HG03175 (cell line): ENCODE results near the gene LZTS3.
"Not testable (repeated sequence)": the region's sequence is repeated elsewhere in the genome, so short reads cannot be mapped to it uniquely, and the experiment has no call there.

ENCODE experiments used
- ATAC-seq: cut with Tn5 transposase; IDR thresholded peaks from one replicate; pipeline ENCODE4 v1.9.1; 2021; ENCODE audit warnings: mild to moderate bottlenecking, moderate library complexity; ENCODE audit not compliant: unreplicated experiment

LZTS3 gene

GRCh38 chr20:3172933-3173609, at the start of gene LZTS3:
Gene LZTS3 (minus strand): TSS chr20:3173549. CDS start chr20:3167163, 6,386 bp downstream.
- ATAC-seq = peak; percentile 59

GRCh38 chr20:3221398-3222226, 48.3 kb upstream of the LZTS3 start:
- ATAC-seq = no peak

- peak; percentile 62 for ATAC-seq
These were observed 45.1 kb upstream of the LZTS3 start for GRCh38 chr20:3218307-3218988.

- not testable (repeated sequence) for ATAC-seq
These were observed 42.1 kb upstream of the LZTS3 start for GRCh38 chr20:3215359-3215917.

- ATAC-seq = no peak
These were observed 39.9 kb upstream of the LZTS3 start for GRCh38 chr20:3213226-3213625.

GRCh38 chr20:3210346-3210745, 37.0 kb upstream of the LZTS3 start:
- no peak for ATAC-seq

- peak; percentile 31 for ATAC-seq
These were observed 36.6 kb upstream of the LZTS3 start for GRCh38 chr20:3209946-3210317.

- peak; percentile 42 for ATAC-seq
These were observed 36.1 kb upstream of the LZTS3 start, which contains the start of gene ITPA for GRCh38 chr20:3209257-3209945. Gene ITPA (plus strand): TSS chr20:3209498. CDS start chr20:3209552, 54 bp downstream.

- ATAC-seq = peak; percentile 6
These were observed 35.5 kb upstream of the LZTS3 start for GRCh38 chr20:3208786-3209256.

GRCh38 chr20:3204124-3204794, 30.9 kb upstream of the LZTS3 start, which contains the start of gene DDRGK1:
Gene DDRGK1 (minus strand): TSS chr20:3204682. CDS start chr20:3204627, 55 bp downstream.
- ATAC-seq = peak; percentile 79

- ATAC-seq = peak; percentile 27
These were observed 30.2 kb upstream of the LZTS3 start for GRCh38 chr20:3203315-3204123.

- ATAC-seq = no peak
These were observed 29.6 kb upstream of the LZTS3 start for GRCh38 chr20:3202965-3203314.

- no peak for ATAC-seq
These were observed 26.8 kb upstream of the LZTS3 start for GRCh38 chr20:3199976-3200755.

- ATAC-seq = no peak
These were observed 25.9 kb upstream of the LZTS3 start for GRCh38 chr20:3199206-3199605.

- ATAC-seq = no peak
These were observed 22.4 kb upstream of the LZTS3 start for GRCh38 chr20:3195590-3196237.

- no peak for ATAC-seq
These were observed 21.4 kb upstream of the LZTS3 start for GRCh38 chr20:3194617-3195280.
